ENCODE data around the gene DEPDC1B.

GRCh38 chr5:60718166-60718892 is 18.4 kb upstream of the DEPDC1B start:
- TF ChIP-seq CTCF (IDR thresholded peaks at IDR 0.05) (no peak), POLR2A (IDR thresholded peaks at IDR 0.05) (no peak)
